NCI-H2029 treated with DMSO at 0.1 percent for 48 hours (cell line): ENCODE results near the gene GOLGA8M.
"Not testable (repeated sequence)": the region's sequence is repeated elsewhere in the genome, so short reads cannot be mapped to it uniquely, and the experiment has no call there.

ENCODE experiments used
- DNase-seq: peaks from one replicate; lab custom pipeline; 2025; lab: John Stamatoyannopoulos, UW

Gene GOLGA8M

DNA sequence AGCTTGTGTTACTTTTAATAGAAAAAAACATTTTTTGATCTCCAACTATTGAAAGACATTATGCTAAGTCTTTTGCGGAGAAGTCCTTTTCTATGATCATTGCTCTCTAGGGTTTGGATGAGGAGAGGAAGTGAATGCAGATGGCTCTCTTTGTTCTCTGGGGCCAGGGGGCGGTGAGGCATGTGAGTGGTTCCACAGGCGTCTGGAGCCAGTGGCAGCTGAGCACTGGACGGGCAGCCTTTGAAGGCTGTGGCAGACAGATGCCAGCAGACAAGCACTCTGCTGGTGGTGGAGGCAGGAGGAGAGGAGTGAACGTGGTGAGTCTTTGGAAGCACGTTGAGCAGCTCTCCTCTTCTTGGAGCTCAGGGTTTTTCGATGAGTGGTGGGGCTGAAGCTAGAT, 51.5 kb downstream of the GOLGA8M start:
- DNase-seq = not testable (repeated sequence)

DNA sequence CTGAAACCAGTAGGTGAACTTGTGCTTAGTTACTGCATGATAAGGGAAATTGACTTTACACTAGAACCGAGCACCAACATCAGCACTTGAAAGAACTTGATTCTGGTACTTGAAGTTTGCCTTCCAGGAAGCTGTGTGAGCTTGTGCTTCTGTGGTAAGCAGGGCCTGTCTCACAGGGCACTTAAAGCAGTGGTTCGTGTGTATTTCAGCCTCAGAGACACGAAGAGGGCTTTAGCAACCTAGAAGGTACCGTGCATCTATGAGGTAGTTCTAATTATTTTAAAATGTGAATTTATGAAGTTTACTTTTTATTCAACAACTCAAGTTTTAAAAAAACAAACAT, 56.2 kb downstream of the GOLGA8M start:
- not testable (repeated sequence) for DNase-seq

- DNase-seq = not testable (repeated sequence)
Observed at GRCh38 chr15:28655329-28656017, 56.7 kb downstream of the GOLGA8M start.

GRCh38 chr15:28654194-28654593, 58.0 kb downstream of the GOLGA8M start:
- DNase-seq = not testable (repeated sequence)

GRCh38 chr15:28652538-28652937, 59.7 kb downstream of the GOLGA8M start:
- DNase-seq = not testable (repeated sequence)
